ENCODE data around the gene BACH2. TPM values are rescaled to one million over a fixed set of nuclear protein-coding genes. Genes with fewer than 3 reads are reported as not detected.

The BACH2 gene
- polyA plus RNA-seq, 1 donor (not counting 4 experiments of a cell fraction or from before 2014, with no cell fraction given), result 0.50 TPM

DNA sequence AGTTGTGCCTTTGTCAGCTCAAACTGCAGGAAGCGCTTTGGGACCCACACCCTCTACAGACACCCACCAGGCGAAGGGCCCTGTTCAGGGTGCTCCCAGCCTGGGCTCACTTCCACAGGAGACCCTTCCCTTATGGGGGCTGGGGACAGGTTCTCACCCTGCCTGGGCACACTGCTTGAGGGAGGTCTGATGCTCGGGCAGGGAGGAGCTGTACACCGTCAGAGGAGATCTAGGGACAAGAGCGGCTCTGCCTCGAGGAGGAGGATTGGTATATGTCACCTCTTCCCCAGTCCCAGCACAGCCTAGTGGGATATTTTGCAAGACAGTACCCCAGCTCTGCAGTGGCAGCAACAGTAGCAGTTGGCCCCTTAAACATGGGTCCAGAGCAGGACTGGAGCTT, 375.4 kb downstream of the BACH2 start:
- Histone ChIP-seq H3K9ac (ENCODE audit: control insufficient read depth, extremely low read depth, insufficient read depth, low read length) (no peak overlapping the region), H3K27me3 (ENCODE audit: control insufficient read depth, extremely low read depth, insufficient read depth, low read length) (no peaks in the 10 kb centered on the region), H3K4me2 (ENCODE audit: control insufficient read depth, extremely low read depth, insufficient read depth, low read depth, low read length) (no peak overlapping the region), H3K27ac (ENCODE audit: control insufficient read depth, insufficient read depth, low read length) (no peak overlapping the region), H3K4me1 (ENCODE audit: control insufficient read depth, extremely low read depth, insufficient read depth, low read length) (peaks cover 19% of the 10 kb centered on the region), H3K9me1 (ENCODE audit: control insufficient read depth, extremely low read depth, insufficient read depth, low read length) (no peaks in the 10 kb centered on the region), H3K36me3 (ENCODE audit: control insufficient read depth in 2 of 2, extremely low read depth in 1 of 2, insufficient read depth in 2 of 2, low read length in 2 of 2) (no peaks in the 10 kb centered on the region), H3K79me2 (ENCODE audit: control insufficient read depth, insufficient read depth, low read length) (no peaks in the 10 kb centered on the region), H3K9me3 (ENCODE audit: control insufficient read depth, low read depth, low read length) (no peaks in the 10 kb centered on the region), H3K4me3 (ENCODE audit: control insufficient read depth in 2 of 3, extremely low read depth in 1 of 3, insufficient read depth in 2 of 3, low read depth in 1 of 3, low read length in 3 of 3) (no peak overlapping the region), H4K20me1 (ENCODE audit: control insufficient read depth, extremely low read depth, insufficient read depth, low read length) (no peaks in the 10 kb centered on the region), H2AFZ (ENCODE audit: control insufficient read depth, low read length) (no peak overlapping the region)
- dilution Hi-C loops (cut with MboI; ENCODE audit: extremely low pct_ligation_motif_present, low sequenced_read_pairs), result no loop called here
- TF ChIP-seq, protein P1, sequence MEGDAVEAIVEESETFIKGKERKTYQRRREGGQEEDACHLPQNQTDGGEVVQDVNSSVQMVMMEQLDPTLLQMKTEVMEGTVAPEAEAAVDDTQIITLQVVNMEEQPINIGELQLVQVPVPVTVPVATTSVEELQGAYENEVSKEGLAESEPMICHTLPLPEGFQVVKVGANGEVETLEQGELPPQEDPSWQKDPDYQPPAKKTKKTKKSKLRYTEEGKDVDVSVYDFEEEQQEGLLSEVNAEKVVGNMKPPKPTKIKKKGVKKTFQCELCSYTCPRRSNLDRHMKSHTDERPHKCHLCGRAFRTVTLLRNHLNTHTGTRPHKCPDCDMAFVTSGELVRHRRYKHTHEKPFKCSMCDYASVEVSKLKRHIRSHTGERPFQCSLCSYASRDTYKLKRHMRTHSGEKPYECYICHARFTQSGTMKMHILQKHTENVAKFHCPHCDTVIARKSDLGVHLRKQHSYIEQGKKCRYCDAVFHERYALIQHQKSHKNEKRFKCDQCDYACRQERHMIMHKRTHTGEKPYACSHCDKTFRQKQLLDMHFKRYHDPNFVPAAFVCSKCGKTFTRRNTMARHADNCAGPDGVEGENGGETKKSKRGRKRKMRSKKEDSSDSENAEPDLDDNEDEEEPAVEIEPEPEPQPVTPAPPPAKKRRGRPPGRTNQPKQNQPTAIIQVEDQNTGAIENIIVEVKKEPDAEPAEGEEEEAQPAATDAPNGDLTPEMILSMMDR (optimal IDR thresholded peaks at IDR 0.05 in 1 of 3, IDR thresholded peaks at IDR 0.05 in 1 of 3, conservative IDR thresholded peaks at IDR 0.05 in 1 of 3; ENCODE audit: extremely low read depth in 1 of 3, insufficient read depth in 2 of 3, low read length in 3 of 3), result no peak
- no peak for TF ChIP-seq EZH2 (IDR thresholded peaks at IDR 0.05; ENCODE audit: low read length)
- DNase-seq (ENCODE audit: low read depth, low spot score) (no peak), FAIRE-seq (no peak)

DNA sequence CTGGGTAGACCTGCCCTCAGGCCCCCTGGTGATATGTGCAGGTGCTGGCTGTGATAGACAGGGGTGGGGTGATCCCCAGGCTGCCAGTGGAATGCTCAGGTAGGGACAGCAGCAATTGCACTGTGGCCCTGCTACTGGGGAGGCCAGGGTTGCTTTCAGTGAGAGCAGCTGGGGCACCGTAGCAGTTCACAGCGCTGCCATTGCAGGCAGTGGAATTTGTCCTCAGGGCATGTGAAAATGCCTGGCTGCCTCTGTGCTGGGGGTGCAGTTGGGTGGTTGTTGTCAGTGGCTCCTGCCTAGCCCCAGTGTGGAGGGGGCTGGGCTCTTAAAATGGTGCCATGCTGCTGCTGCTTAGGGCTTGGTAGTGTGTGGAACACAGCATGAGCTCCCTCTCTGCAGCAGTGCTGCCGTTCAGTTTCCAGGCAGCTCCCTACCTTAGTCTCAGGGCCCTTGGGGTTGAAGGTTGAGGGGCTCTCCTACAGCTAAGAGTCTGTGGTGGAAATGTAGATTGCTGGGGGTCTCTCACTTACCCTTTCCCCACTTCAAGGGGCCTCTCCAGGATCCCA, 378.8 kb downstream of the BACH2 start:
- no peaks in the 10 kb centered on the region for H3K9me3 ChIP-seq (ENCODE audit: control insufficient read depth, low read depth, low read length)
- H3K9ac ChIP-seq (ENCODE audit: control insufficient read depth, extremely low read depth, insufficient read depth, low read length), result no peak overlapping the region
- no peaks in the 10 kb centered on the region for H3K79me2 ChIP-seq (ENCODE audit: control insufficient read depth, insufficient read depth, low read length)
- no peaks in the 10 kb centered on the region for H3K27me3 ChIP-seq (ENCODE audit: control insufficient read depth, extremely low read depth, insufficient read depth, low read length)
- H3K27ac ChIP-seq (ENCODE audit: control insufficient read depth, insufficient read depth, low read length), result no peak overlapping the region
- no peak overlapping the region for H3K4me3 ChIP-seq (ENCODE audit: control insufficient read depth in 2 of 3, extremely low read depth in 1 of 3, insufficient read depth in 2 of 3, low read depth in 1 of 3, low read length in 3 of 3)
- H2AFZ ChIP-seq (ENCODE audit: control insufficient read depth, low read length), result no peak overlapping the region
- TF ChIP-seq EZH2 (IDR thresholded peaks at IDR 0.05; ENCODE audit: low read length), result no peak
- TF ChIP-seq, protein P1 (optimal IDR thresholded peaks at IDR 0.05 in 1 of 3, IDR thresholded peaks at IDR 0.05 in 1 of 3, conservative IDR thresholded peaks at IDR 0.05 in 1 of 3; ENCODE audit: extremely low read depth in 1 of 3, insufficient read depth in 2 of 3, low read length in 3 of 3), result no peak
- no peak overlapping the region for H3K4me2 ChIP-seq (ENCODE audit: control insufficient read depth, extremely low read depth, insufficient read depth, low read depth, low read length)
- FAIRE-seq (no peak), DNase-seq (ENCODE audit: low read depth, low spot score) (no peak)
- no peaks in the 10 kb centered on the region for H3K9me1 ChIP-seq (ENCODE audit: control insufficient read depth, extremely low read depth, insufficient read depth, low read length)
- no peaks in the 10 kb centered on the region for H3K36me3 ChIP-seq (ENCODE audit: control insufficient read depth in 2 of 2, extremely low read depth in 1 of 2, insufficient read depth in 2 of 2, low read length in 2 of 2)
- peaks cover 11% of the 10 kb centered on the region for H3K4me1 ChIP-seq (ENCODE audit: control insufficient read depth, extremely low read depth, insufficient read depth, low read length)
- dilution Hi-C loops (cut with MboI; ENCODE audit: extremely low pct_ligation_motif_present, low sequenced_read_pairs), result no loop called here
- H4K20me1 ChIP-seq (ENCODE audit: control insufficient read depth, extremely low read depth, insufficient read depth, low read length), result no peaks in the 10 kb centered on the region

All from keratinocyte (primary cell).